Stomach smooth muscle (tissue), 2 donors: ENCODE data around the gene TRHDE.

Source experiments
- H3K27ac ChIP-seq: one replicate; pipeline ENCODE4 v1.7.0; 2013; ENCODE audit warnings: mild to moderate bottlenecking, low read length, inconsistent platforms
- H3K27me3 ChIP-seq, 2 donors: one replicate each; pipeline ENCODE4 v1.7.0; 2013; ENCODE audit warnings: low read length in 2 of 2; ENCODE audit not compliant: insufficient read depth in 2 of 2, control insufficient read depth in 1 of 2
- H3K36me3 ChIP-seq, 2 donors: one replicate each; pipeline ENCODE4 v1.7.0; 2013; ENCODE audit warnings: low read length in 2 of 2; ENCODE audit not compliant: control insufficient read depth in 2 of 2, insufficient read depth in 2 of 2
- H3K4me1 ChIP-seq: one replicate; pipeline ENCODE4 v1.7.0; 2013; ENCODE audit warnings: low read length; ENCODE audit not compliant: control insufficient read depth, insufficient read depth
- H3K4me3 ChIP-seq, 2 donors: one replicate each; pipeline ENCODE4 v1.7.0; 2013; ENCODE audit warnings: low read length in 2 of 2
- H3K9ac ChIP-seq, 2 donors: one replicate each; pipeline ENCODE4 v1.7.0; 2013; ENCODE audit warnings: low read length in 2 of 2, mild to moderate bottlenecking in 1 of 2
- H3K9me3 ChIP-seq, 2 donors: one replicate each; pipeline ENCODE4 v1.7.0; 2013; ENCODE audit warnings: low read length in 2 of 2; ENCODE audit not compliant: control insufficient read depth in 2 of 2
- donor health status: healthy.
- donor health status: Pancreatic carcinoma.

Gene TRHDE

DNA sequence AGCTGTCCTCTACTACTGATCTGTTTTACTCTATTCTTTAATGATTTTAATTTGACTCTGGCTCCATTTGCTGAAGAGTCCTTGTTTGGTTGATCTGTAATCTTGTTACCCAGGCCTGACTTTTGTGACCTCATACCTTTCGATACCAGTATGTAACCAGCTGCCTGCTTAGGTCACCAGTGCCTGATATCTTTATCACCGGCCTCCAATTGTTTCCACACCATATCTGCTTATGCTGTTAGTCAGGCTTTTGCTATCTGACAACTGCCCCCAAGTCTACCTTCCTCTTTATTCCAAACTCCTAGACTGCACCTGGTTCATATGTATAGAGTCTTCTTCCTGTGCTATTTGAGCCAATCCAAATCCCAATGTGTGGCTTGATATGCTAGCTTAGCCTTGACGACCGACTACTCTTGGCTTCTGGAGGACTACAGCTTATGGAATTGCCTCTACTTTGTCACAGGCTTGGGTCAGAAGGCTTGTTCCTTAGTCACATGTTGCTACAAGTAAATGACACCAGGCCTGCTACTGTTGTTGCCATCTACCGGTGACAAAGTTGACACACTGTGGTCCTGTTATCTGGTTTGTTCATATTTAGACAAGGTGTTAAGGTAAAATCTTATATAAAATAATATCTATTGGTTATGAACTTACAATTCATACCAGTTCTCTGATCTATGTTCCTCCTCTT is 193.9 kb downstream of the TRHDE start:
- Histone ChIP-seq H3K4me3 (no peak overlapping the region), H3K36me3 (no peaks in the 10 kb centered on the region), H3K9me3 (no peaks in the 10 kb centered on the region), H3K27me3 (no peaks in the 10 kb centered on the region), H3K9ac (no peak overlapping the region), H3K4me1 (no peaks in the 10 kb centered on the region), H3K27ac (no peak overlapping the region)

DNA sequence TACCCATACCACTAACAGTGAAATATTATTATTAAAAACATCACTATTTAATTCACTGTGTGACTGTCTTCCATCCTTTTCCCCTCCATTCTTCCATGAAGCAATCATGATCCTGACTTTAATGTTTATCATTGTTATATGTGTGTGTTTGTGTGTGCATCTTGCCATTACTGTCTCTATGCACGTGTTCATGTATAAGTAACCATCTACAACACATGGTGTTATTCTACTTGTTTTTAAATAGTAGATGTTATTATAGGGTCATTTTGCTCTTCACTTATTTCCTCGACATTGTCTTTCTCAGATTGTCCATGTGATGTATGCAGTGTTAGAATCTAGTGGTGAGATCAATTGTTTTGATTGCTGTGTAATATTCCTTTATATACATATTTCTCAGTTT is 195.8 kb downstream of the TRHDE start:
- no peaks in the 10 kb centered on the region for H3K4me1 ChIP-seq
- H3K9ac ChIP-seq: no peak overlapping the region
- H3K27ac ChIP-seq: no peak overlapping the region
- no peaks in the 10 kb centered on the region for H3K9me3 ChIP-seq
- H3K4me3 ChIP-seq: no peak overlapping the region
- H3K36me3 ChIP-seq: no peaks in the 10 kb centered on the region
- no peaks in the 10 kb centered on the region for H3K27me3 ChIP-seq

DNA sequence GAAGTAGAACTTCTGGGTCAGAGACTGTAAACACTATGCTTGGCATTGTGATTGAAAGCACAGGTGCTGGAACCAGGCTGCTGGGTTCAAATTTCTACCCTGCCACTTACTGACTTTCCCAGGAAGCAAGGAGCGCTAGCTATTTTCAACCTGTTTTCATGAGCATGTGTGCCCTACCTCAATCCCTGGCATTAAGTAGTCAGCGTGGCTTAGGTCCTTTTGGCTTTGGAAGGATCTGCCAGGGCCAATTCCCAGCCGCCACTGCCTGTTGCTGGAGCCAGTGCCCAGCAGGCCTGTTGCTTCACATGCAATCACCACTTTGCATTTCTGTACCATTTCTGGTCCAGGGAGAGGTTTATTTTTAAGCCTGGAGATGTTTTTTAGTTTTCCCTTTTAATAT is 196.3 kb downstream of the TRHDE start:
- no peak overlapping the region for H3K27ac ChIP-seq
- no peaks in the 10 kb centered on the region for H3K4me1 ChIP-seq
- H3K36me3 ChIP-seq: no peaks in the 10 kb centered on the region

GRCh38 chr12:72471806-72472205 is 199.6 kb downstream of the TRHDE start:
- Histone ChIP-seq H3K4me3 (no peak overlapping the region), H3K27ac (no peak overlapping the region), H3K4me1 (no peaks in the 10 kb centered on the region), H3K9ac (no peak overlapping the region), H3K27me3 (no peaks in the 10 kb centered on the region), H3K9me3 (no peaks in the 10 kb centered on the region), H3K36me3 (no peaks in the 10 kb centered on the region)

More for the DNA sequence above, 196.3 kb downstream of the TRHDE start:
- Histone ChIP-seq H3K9ac (no peak overlapping the region), H3K27me3 (no peaks in the 10 kb centered on the region), H3K9me3 (no peaks in the 10 kb centered on the region), H3K4me3 (no peak overlapping the region)

GRCh38 chr12:72472350-72472749 is 200.2 kb downstream of the TRHDE start:
- H3K36me3 ChIP-seq: no peaks in the 10 kb centered on the region
- no peaks in the 10 kb centered on the region for H3K27me3 ChIP-seq
- no peak overlapping the region for H3K4me3 ChIP-seq
- no peak overlapping the region for H3K9ac ChIP-seq
- H3K9me3 ChIP-seq: no peaks in the 10 kb centered on the region
- H3K27ac ChIP-seq: no peak overlapping the region
- no peaks in the 10 kb centered on the region for H3K4me1 ChIP-seq

- no peak overlapping the region for H3K9ac ChIP-seq
- no peaks in the 10 kb centered on the region for H3K36me3 ChIP-seq
- no peaks in the 10 kb centered on the region for H3K27me3 ChIP-seq
- no peaks in the 10 kb centered on the region for H3K4me1 ChIP-seq
- no peak overlapping the region for H3K27ac ChIP-seq
- H3K9me3 ChIP-seq: no peaks in the 10 kb centered on the region
- H3K4me3 ChIP-seq: no peak overlapping the region
These were observed 204.1 kb downstream of the TRHDE start for GRCh38 chr12:72476301-72476700.

DNA sequence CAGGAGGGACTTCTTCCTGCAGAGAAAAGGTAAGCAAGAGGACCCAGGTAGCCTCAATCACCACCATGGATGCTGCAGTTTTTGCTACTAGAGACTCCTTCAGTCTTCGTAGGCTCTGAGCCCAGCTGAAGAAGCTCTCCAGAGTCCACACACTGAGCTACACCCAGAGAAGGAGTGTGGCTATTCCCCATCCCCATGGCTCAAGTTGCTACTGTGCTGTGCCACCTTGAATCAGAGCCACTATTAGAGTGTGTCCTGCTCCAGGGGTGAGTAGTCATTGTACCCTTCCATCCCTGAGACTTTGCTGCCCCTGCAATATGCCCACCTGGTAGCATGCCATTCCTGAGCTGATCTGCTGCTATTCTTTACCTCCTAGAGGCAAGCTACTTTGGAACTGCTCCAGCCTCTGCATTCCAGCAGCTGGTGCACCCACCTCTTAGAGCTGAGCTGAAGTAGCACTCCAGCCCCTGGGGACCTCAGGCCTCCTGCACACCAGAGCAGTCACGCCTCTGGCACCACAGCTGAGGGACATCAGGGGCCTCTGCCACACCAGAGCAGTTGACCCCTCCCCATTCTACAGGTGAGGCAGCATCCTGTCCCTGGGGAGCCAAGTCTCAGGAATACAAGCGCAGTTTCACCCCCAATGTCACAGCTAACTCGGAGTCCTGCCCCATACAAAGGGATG is 213.0 kb downstream of the TRHDE start:
- Histone ChIP-seq H3K36me3 (no peaks in the 10 kb centered on the region), H3K9me3 (peaks cover 0 to 2% of the 10 kb centered on the region in 2 donors), H3K4me3 (no peak overlapping the region), H3K27me3 (no peaks in the 10 kb centered on the region), H3K27ac (no peak overlapping the region), H3K4me1 (no peaks in the 10 kb centered on the region), H3K9ac (no peak overlapping the region)

DNA sequence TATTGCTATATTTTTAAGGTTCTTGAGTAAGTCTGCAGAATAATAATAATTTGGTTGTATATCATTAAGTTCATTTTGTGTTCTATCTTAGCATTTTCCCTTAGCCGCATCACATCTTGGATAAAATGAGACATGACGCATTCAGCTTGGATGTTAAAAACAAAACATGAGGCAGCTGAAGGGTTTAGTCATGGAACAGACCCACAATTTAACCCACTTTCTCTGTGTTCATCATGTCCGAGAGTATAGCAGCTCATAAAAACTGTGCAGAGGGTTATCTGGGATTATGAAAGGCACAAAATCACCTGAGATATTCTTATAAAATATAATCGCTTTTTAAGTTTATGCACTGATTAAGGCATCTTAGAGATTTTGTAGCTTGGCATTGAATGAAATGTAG is 219.3 kb downstream of the TRHDE start:
- no peak overlapping the region for H3K9ac ChIP-seq
- no peaks in the 10 kb centered on the region for H3K36me3 ChIP-seq
- H3K27ac ChIP-seq: no peak overlapping the region
- H3K9me3 ChIP-seq: peaks cover 0 to 1% of the 10 kb centered on the region in 2 donors
- H3K27me3 ChIP-seq: no peaks in the 10 kb centered on the region
- H3K4me3 ChIP-seq: no peak overlapping the region
- H3K4me1 ChIP-seq: no peaks in the 10 kb centered on the region

DNA sequence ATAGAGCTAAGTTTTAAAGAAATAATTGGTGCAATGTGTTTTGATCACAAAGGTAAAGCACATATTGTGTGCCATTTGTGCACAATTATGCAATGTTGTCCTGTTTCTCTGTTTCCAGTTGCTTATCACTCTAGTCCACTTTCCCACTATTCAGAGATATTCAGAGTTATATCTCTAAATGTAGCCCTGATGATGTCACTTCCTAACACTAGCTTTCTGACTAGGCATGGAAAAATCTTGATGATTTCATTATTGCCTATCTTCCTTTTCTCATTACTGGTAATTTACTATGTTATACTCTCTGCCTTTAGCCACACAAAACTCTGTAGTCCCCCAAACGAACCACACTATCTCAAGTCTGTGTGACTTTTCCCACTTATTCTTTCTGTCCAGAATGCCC is 221.2 kb downstream of the TRHDE start:
- H3K4me1 ChIP-seq: no peaks in the 10 kb centered on the region
- H3K4me3 ChIP-seq: no peak overlapping the region
- no peak overlapping the region for H3K27ac ChIP-seq

DNA sequence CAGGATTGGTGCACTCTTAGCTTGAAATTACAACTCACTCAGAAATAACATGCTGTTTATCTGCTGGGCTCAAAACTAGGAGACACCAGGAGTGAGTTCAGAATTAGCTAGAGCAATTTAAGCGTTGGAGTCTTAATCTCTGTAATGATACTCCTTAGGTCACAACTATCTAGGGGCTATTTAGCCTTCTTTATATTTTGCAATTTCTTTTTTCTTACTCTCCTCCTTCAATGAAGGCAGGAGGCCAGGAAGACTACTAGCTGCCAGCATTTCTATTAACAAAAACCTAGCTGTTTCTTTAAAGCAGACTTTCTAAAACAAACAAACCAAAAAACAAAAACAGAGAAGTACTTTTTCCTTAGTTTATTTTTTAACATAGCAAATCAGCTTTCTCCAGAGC is 226.2 kb downstream of the TRHDE start:
- no peak overlapping the region for H3K9ac ChIP-seq
- H3K27ac ChIP-seq: no peak overlapping the region
- H3K36me3 ChIP-seq: no peaks in the 10 kb centered on the region
- no peaks in the 10 kb centered on the region for H3K27me3 ChIP-seq
- H3K9me3 ChIP-seq: no peaks in the 10 kb centered on the region
- no peaks in the 10 kb centered on the region for H3K4me1 ChIP-seq
- no peak overlapping the region for H3K4me3 ChIP-seq

More for the DNA sequence above, 221.2 kb downstream of the TRHDE start:
- H3K9me3 ChIP-seq: no peaks in the 10 kb centered on the region
- H3K36me3 ChIP-seq: no peaks in the 10 kb centered on the region
- H3K27me3 ChIP-seq: no peaks in the 10 kb centered on the region
- H3K9ac ChIP-seq: no peak overlapping the region

DNA sequence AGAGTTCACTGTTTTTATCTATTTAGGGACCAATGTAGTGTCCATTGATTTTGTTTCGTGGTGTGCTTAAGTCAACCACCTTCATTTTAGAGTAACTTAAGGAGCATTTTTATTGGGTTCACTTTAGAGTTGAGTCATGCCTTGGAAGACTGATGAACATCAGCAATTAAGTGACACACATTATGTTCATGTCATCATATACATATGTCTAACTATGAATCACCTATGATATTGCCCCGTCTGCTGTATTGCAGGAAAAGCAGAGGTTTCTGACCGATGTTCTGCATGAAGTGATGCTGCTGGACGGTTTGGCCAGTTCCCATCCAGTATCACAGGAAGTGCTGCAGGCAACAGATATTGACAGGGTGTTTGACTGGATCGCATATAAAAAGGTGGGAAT is 227.1 kb downstream of the TRHDE start:
- no peaks in the 10 kb centered on the region for H3K36me3 ChIP-seq
- no peaks in the 10 kb centered on the region for H3K4me1 ChIP-seq
- no peak overlapping the region for H3K9ac ChIP-seq
- H3K27me3 ChIP-seq: no peaks in the 10 kb centered on the region
- no peak overlapping the region for H3K27ac ChIP-seq
- no peaks in the 10 kb centered on the region for H3K9me3 ChIP-seq
- H3K4me3 ChIP-seq: no peak overlapping the region
